RPMI7951 (cell line): Measurements from ENCODE around the gene MYOCD. TPM values are rescaled to one million over a fixed set of nuclear protein-coding genes. Genes with fewer than 3 reads are reported as not detected.

Experiments
- DNase-seq: peaks from one replicate; pipeline ENCODE4 v3.0.0-alpha.2; 2012; ENCODE audit warnings: low read depth
- total RNA-seq: library from RNA; depleted of rRNA; stranded (reverse); fragments of >200 nt; shearing (Covaris generic); gene quantifications from 2 replicates; pipeline ENCODE4 v1.2.3, GENCODE V29; 2014

MYOCD gene
- total RNA-seq, 1 experiment from 2014 or later: not detected

GRCh38 chr17:12709063-12709462 lies 43.4 kb downstream of the MYOCD start:
- DNase-seq: no peak

- DNase-seq: no peak
Measured at GRCh38 chr17:12712415-12712814, 46.7 kb downstream of the MYOCD start.

GRCh38 chr17:12712941-12713340 lies 47.3 kb downstream of the MYOCD start:
- no peak for DNase-seq

- no peak for DNase-seq
Measured at GRCh38 chr17:12719948-12720347, 54.3 kb downstream of the MYOCD start.

GRCh38 chr17:12721581-12721980 lies 55.9 kb downstream of the MYOCD start:
- no peak for DNase-seq

- no peak for DNase-seq
Measured at GRCh38 chr17:12722282-12722681, 56.6 kb downstream of the MYOCD start.

- DNase-seq: no peak
Measured at GRCh38 chr17:12726131-12726530, 60.4 kb downstream of the MYOCD start.

GRCh38 chr17:12727076-12727760 lies 61.5 kb downstream of the MYOCD start:
- peak; percentile 22 for DNase-seq

GRCh38 chr17:12727881-12728280 lies 62.2 kb downstream of the MYOCD start:
- no peak for DNase-seq

GRCh38 chr17:12729086-12729485 lies 63.4 kb downstream of the MYOCD start:
- no peak for DNase-seq

- DNase-seq: no peak
Measured at GRCh38 chr17:12730421-12730820, 64.7 kb downstream of the MYOCD start.

- peak; percentile 4 for DNase-seq
Measured at GRCh38 chr17:12730931-12731521, 65.3 kb downstream of the MYOCD start.

GRCh38 chr17:12731839-12732238 lies 66.1 kb downstream of the MYOCD start:
- DNase-seq: no peak

GRCh38 chr17:12732366-12732765 lies 66.7 kb downstream of the MYOCD start:
- no peak for DNase-seq

GRCh38 chr17:12734926-12735325 lies 69.2 kb downstream of the MYOCD start:
- no peak for DNase-seq

- no peak for DNase-seq
Measured at GRCh38 chr17:12735517-12735916, 69.8 kb downstream of the MYOCD start.

GRCh38 chr17:12736526-12736925 lies 70.8 kb downstream of the MYOCD start:
- DNase-seq: no peak

GRCh38 chr17:12737740-12738469 lies 72.2 kb downstream of the MYOCD start:
- DNase-seq: no peak

- DNase-seq: no peak
Measured at GRCh38 chr17:12738624-12739023, 72.9 kb downstream of the MYOCD start.

- no peak for DNase-seq
Measured at GRCh38 chr17:12739500-12739899, 73.8 kb downstream of the MYOCD start.

- DNase-seq: no peak
Measured at GRCh38 chr17:12743046-12743445, 77.4 kb downstream of the MYOCD start.

- DNase-seq: no peak
Measured at GRCh38 chr17:12744298-12744697, 78.6 kb downstream of the MYOCD start.

- no peak for DNase-seq
Measured at GRCh38 chr17:12744786-12745185, 79.1 kb downstream of the MYOCD start.
